GM12878 (cell line): Measurements from ENCODE around the gene IER5L. TPM values are rescaled to one million over a fixed set of nuclear protein-coding genes. Genes with fewer than 3 reads are reported as not detected.

ENCODE experiments used
- BHLHE40 ChIP-seq, 2 experiments: fragments of 450-650 bp in 1 of 2; IDR thresholded peaks; 2 replicates each; pipeline ENCODE4 v1.6.1; 2011 to 2017; ENCODE audit warnings: low read depth in 2 of 2, borderline replicate concordance in 1 of 2, improper control_type of control experiment in 1 of 2, low read length in 1 of 2, mild to moderate bottlenecking in 1 of 2
- CEBPB ChIP-seq, 2 experiments: fragments of 150-350 bp in 1 of 2; IDR thresholded peaks; 2 replicates each; pipeline ENCODE4 v1.6.1; 2012 to 2014; ENCODE audit warnings: low read depth in 2 of 2, low read length in 2 of 2, borderline replicate concordance in 1 of 2, inconsistent platforms in 1 of 2
- CREB1 ChIP-seq: IDR thresholded peaks from 2 replicates; pipeline ENCODE4 v1.6.1; 2012; ENCODE audit warnings: low read depth, mild to moderate bottlenecking, inconsistent platforms
- EED ChIP-seq: sonication (generic); IDR thresholded peaks from 2 replicates; pipeline ENCODE4 v1.6.1; 2016; ENCODE audit warnings: antibody characterized with exemption, low read depth
- ESRRA ChIP-seq: IDR thresholded peaks from 2 replicates; pipeline ENCODE4 v1.6.1; 2012; ENCODE audit warnings: mild to moderate bottlenecking, low read length, improper control_type of control experiment
- HDGF ChIP-seq: fragments of 450-650 bp; IDR thresholded peaks from 2 replicates; pipeline ENCODE4 v1.6.1; 2016; ENCODE audit warnings: antibody characterized with exemption
- HSF1 ChIP-seq: fragments of 150-350 bp; IDR thresholded peaks from 2 replicates; pipeline ENCODE4 v1.6.1; 2014; ENCODE audit warnings: mild to moderate bottlenecking, low read depth, low read length
- KDM1A ChIP-seq: fragments of 200-600 bp; sonication (generic); IDR thresholded peaks from 2 replicates; pipeline ENCODE4 v1.6.1; 2016; ENCODE audit warnings: borderline replicate concordance
- NBN ChIP-seq: fragments of 450-650 bp; IDR thresholded peaks from 2 replicates; pipeline ENCODE4 v1.6.1; 2016
- NFYB ChIP-seq: IDR thresholded peaks from 2 replicates; pipeline ENCODE4 v1.6.1; 2011; ENCODE audit warnings: low read depth, mild to moderate bottlenecking, low read length, improper control_type of control experiment, moderate library complexity; ENCODE audit not compliant: insufficient read depth
- POLR2AphosphoS2 ChIP-seq: IDR thresholded peaks from 2 replicates; pipeline ENCODE4 v1.6.1; 2011; ENCODE audit warnings: low read depth, mild to moderate bottlenecking, low read length, improper control_type of control experiment, moderate library complexity
- POU2F2 ChIP-seq: IDR thresholded peaks from 3 replicates; pipeline ENCODE4 v1.6.1; 2011; ENCODE audit warnings: low read depth, mild to moderate bottlenecking, low read length, borderline replicate concordance
- PRDM15 ChIP-seq: fragments of 450-650 bp; formaldehyde crosslinking; IDR thresholded peaks from 2 replicates; pipeline ENCODE4 v1.4.0; 2020; ENCODE audit warnings: mild to moderate bottlenecking, moderate library complexity
- SP1 ChIP-seq: IDR thresholded peaks from one replicate; pipeline ENCODE4 v1.6.1; 2011; ENCODE audit warnings: low read depth, low read length
- SUZ12 ChIP-seq: fragments of 200-600 bp; sonication (generic); IDR thresholded peaks from one replicate; pipeline ENCODE4 v1.6.1; 2018; ENCODE audit warnings: antibody characterized with exemption, mild to moderate bottlenecking; ENCODE audit not compliant: unreplicated experiment
- TCF12 ChIP-seq: IDR thresholded peaks from 2 replicates; pipeline ENCODE4 v1.6.1; 2011; ENCODE audit warnings: low read depth, mild to moderate bottlenecking, low read length
- ZBED1 ChIP-seq: IDR thresholded peaks from 2 replicates; pipeline ENCODE4 v1.6.1; 2016; ENCODE audit warnings: borderline replicate concordance
- ZSCAN29 ChIP-seq: fragments of 450-650 bp; IDR thresholded peaks from 2 replicates; pipeline ENCODE4 v1.6.1; 2017; ENCODE audit warnings: mild to moderate bottlenecking, moderate library complexity
- polyA plus RNA-seq, 11 experiments: library from polyadenylated mRNA; depleted of rRNA in 4 of 11; unstranded in 6 of 11; stranded (reverse) in 5 of 11; fragments of >200 nt; fragmentation: Nextera tagmentation in 4 of 11; fragmentation: Illumina TruSeq in 1 of 11; extraction: Ambion mirVana in 4 of 11; extraction: Trizol in 1 of 11; gene quantifications; 1 replicate in 1 of 11; 2 replicates in 10 of 11; pipeline versions ENCODE4 v1.2.1 to v1.2.3, GENCODE V29; 2011 to 2016; ENCODE audit warnings: inconsistent platforms in 2 of 11, missing spikeins in 2 of 11, low read depth in 1 of 11
- total RNA-seq, 4 experiments: library from RNA; depleted of rRNA in 3 of 4; stranded (reverse); fragments of >200 nt in 3 of 4; fragmentation: Illumina TruSeq in 1 of 4; extraction: Trizol in 1 of 4; gene quantifications; 2 replicates each; pipeline versions ENCODE4 v1.2.1 to v1.2.3, GENCODE V29; 2013 to 2021
- TF ChIP-seq, protein P1 (sequence below): fragments of 450-650 bp; IDR thresholded peaks from 2 replicates; pipeline ENCODE4 v1.6.1; 2017; ENCODE audit warnings: mild to moderate bottlenecking, moderate library complexity
- TF ChIP-seq, protein P2 (sequence below): fragments of 450-650 bp; IDR thresholded peaks from 2 replicates; pipeline ENCODE4 v1.6.1; 2017; ENCODE audit warnings: borderline replicate concordance

Gene IER5L
- total and polyA plus RNA-seq, 10 of the 15 experiments (the other 5 are each of a cell fraction or from before 2014, with no cell fraction given) = 0.04 to 1.4 (median 0.17) TPM

DNA sequence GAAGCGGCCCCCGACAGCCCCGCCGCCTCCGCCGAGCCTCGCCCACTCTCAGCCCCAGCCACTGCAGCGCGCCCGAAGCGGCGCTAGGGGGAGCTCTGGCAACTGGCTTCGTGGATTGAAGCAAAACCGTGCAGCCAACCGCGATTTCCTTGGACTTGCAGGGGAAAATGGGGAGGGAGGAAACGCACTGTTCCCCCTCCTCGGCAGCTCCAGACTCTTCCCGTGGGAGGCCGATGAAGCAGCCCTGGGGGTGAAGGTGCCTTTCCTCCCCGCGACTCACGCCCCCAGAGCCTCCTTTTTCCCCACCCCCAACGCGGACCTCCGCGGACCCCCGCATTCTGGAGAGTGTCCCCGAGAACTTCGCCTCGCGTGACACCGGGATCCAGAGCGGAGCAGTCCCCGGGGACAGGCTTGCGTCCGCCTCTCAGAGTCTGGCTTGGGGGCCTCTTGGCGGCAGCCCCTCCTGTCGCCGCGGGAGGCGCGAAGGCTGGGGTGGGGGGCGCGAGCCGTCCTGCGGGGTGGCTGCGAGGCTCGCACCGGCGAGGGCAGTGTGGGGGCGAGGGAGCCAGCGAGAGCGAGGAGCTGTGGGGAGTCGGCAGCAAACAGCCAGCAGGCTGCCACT is 3.8 kb downstream of the IER5L start (continued):
- TF ChIP-seq ESRRA (no peak), PRDM15 (no peak), CEBPB (IDR thresholded peaks at IDR 0.05; ENCODE audit: borderline replicate concordance in 1 of 2, low read depth in 2 of 2, low read length in 2 of 2) (no peak), NBN (peak; percentile 31; the same call in 1 of the 2 replicates), EED (peak; percentile 69), HDGF (no peak), SP1 (no peak), HSF1 (no peak), CREB1 (0 out of 2 replicates have a peak, but pooled peaks have one; percentile 23), POLR2AphosphoS2 (no peak), POU2F2 (no peak; the same call in 2 of the 3 replicates), NFYB (no peak), SUZ12 (no peak), KDM1A (no peak), ZSCAN29 (no peak), ZBED1 (no peak), BHLHE40 (IDR thresholded peaks at IDR 0.05; ENCODE audit: borderline replicate concordance in 1 of 2, low read depth in 2 of 2, low read length in 1 of 2) (peak; percentile 71 to 75; a peak in 3 of 4 replicates), TCF12 (no peak)
- TF ChIP-seq, protein P1, sequence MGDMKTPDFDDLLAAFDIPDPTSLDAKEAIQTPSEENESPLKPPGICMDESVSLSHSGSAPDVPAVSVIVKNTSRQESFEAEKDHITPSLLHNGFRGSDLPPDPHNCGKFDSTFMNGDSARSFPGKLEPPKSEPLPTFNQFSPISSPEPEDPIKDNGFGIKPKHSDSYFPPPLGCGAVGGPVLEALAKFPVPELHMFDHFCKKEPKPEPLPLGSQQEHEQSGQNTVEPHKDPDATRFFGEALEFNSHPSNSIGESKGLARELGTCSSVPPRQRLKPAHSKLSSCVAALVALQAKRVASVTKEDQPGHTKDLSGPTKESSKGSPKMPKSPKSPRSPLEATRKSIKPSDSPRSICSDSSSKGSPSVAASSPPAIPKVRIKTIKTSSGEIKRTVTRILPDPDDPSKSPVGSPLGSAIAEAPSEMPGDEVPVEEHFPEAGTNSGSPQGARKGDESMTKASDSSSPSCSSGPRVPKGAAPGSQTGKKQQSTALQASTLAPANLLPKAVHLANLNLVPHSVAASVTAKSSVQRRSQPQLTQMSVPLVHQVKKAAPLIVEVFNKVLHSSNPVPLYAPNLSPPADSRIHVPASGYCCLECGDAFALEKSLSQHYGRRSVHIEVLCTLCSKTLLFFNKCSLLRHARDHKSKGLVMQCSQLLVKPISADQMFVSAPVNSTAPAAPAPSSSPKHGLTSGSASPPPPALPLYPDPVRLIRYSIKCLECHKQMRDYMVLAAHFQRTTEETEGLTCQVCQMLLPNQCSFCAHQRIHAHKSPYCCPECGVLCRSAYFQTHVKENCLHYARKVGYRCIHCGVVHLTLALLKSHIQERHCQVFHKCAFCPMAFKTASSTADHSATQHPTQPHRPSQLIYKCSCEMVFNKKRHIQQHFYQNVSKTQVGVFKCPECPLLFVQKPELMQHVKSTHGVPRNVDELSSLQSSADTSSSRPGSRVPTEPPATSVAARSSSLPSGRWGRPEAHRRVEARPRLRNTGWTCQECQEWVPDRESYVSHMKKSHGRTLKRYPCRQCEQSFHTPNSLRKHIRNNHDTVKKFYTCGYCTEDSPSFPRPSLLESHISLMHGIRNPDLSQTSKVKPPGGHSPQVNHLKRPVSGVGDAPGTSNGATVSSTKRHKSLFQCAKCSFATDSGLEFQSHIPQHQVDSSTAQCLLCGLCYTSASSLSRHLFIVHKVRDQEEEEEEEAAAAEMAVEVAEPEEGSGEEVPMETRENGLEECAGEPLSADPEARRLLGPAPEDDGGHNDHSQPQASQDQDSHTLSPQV = no peak
- TF ChIP-seq, protein P2, sequence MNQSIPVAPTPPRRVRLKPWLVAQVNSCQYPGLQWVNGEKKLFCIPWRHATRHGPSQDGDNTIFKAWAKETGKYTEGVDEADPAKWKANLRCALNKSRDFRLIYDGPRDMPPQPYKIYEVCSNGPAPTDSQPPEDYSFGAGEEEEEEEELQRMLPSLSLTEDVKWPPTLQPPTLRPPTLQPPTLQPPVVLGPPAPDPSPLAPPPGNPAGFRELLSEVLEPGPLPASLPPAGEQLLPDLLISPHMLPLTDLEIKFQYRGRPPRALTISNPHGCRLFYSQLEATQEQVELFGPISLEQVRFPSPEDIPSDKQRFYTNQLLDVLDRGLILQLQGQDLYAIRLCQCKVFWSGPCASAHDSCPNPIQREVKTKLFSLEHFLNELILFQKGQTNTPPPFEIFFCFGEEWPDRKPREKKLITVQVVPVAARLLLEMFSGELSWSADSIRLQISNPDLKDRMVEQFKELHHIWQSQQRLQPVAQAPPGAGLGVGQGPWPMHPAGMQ = peak; percentile 18; the same call in 1 of the 2 replicates
